Measurements from ENCODE around the gene SUPT4H1.

GRCh38 chr17:58370309-58370708 lies 18.3 kb upstream of the SUPT4H1 start:
- TF ChIP-seq POLR2A (IDR thresholded peaks at IDR 0.05) = no peak
- TF ChIP-seq, protein P1, sequence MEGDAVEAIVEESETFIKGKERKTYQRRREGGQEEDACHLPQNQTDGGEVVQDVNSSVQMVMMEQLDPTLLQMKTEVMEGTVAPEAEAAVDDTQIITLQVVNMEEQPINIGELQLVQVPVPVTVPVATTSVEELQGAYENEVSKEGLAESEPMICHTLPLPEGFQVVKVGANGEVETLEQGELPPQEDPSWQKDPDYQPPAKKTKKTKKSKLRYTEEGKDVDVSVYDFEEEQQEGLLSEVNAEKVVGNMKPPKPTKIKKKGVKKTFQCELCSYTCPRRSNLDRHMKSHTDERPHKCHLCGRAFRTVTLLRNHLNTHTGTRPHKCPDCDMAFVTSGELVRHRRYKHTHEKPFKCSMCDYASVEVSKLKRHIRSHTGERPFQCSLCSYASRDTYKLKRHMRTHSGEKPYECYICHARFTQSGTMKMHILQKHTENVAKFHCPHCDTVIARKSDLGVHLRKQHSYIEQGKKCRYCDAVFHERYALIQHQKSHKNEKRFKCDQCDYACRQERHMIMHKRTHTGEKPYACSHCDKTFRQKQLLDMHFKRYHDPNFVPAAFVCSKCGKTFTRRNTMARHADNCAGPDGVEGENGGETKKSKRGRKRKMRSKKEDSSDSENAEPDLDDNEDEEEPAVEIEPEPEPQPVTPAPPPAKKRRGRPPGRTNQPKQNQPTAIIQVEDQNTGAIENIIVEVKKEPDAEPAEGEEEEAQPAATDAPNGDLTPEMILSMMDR (IDR thresholded peaks at IDR 0.05) = no peak

All from thyroid gland (tissue), 4 donors.